Vagina (tissue), 2 donors: ENCODE results near the gene STK40. TPM values are rescaled to one million over a fixed set of nuclear protein-coding genes. Genes with fewer than 3 reads are reported as not detected.

Source experiments
- DNase-seq, 2 donors: peaks; one replicate each; pipeline ENCODE4 v3.0.0-alpha.2; 2017; ENCODE audit errors: extremely low spot score in 2 of 2
- H3K27ac ChIP-seq: fragments of 200-600 bp; sonication (generic); one replicate; pipeline ENCODE4 v1.5.1; 2019
- H3K27me3 ChIP-seq: fragments of 200-600 bp; sonication (generic); one replicate; pipeline ENCODE4 v1.5.1; 2019
- H3K36me3 ChIP-seq, 2 donors: fragments of 200-600 bp; sonication (generic); one replicate each; pipeline ENCODE4 v1.5.1; 2017 to 2019
- H3K4me1 ChIP-seq: fragments of 200-600 bp; sonication (generic); one replicate; pipeline ENCODE4 v1.5.1; 2019
- H3K4me3 ChIP-seq, 2 donors: fragments of 200-600 bp; sonication (generic); 1 replicate in 1 of 2; 2 replicates in 1 of 2; pipeline ENCODE4 v1.5.1; 2016 to 2019
- H3K9me3 ChIP-seq: fragments of 200-600 bp; sonication (generic); one replicate; pipeline ENCODE4 v1.5.1; 2019
- CTCF ChIP-seq, 3 experiments: fragments of 450-650 bp in 2 of 3; fragments of 200-600 bp in 1 of 3; sonication (generic) in 1 of 3; IDR thresholded peaks; one replicate each; pipeline ENCODE4 v1.5.1; 2017 to 2019; ENCODE audit warnings: antibody characterized with exemption in 3 of 3, mild to moderate bottlenecking in 2 of 3, moderate library complexity in 2 of 3
- POLR2A ChIP-seq, 2 donors: fragments of 450-650 bp; IDR thresholded peaks; one replicate each; pipeline ENCODE4 v1.6.1; 2017; ENCODE audit warnings: antibody characterized with exemption in 2 of 2, mild to moderate bottlenecking in 2 of 2, moderate library complexity in 2 of 2
- POLR2AphosphoS5 ChIP-seq, 2 donors: sonication (generic); formaldehyde crosslinking; IDR thresholded peaks; one replicate each; pipeline ENCODE4 v1.9.0; 2017; ENCODE audit warnings: antibody characterized with exemption in 2 of 2, mild to moderate bottlenecking in 2 of 2, low read depth in 1 of 2; ENCODE audit not compliant: insufficient read depth in 1 of 2
- intact Hi-C: fragments of 100-400 bp; cut with DNase I; formaldehyde crosslinking; loops from one replicate; pipeline ENCODE4 v1.15.1; 2023
- total RNA-seq: library from RNA; depleted of rRNA; stranded (reverse); fragments of >200 nt; gene quantifications from one replicate; pipeline ENCODE4 v1.2.3, GENCODE V29; 2016

STK40 gene
- total RNA-seq, 1 donor from 2014 or later: 35.4 TPM

DNA sequence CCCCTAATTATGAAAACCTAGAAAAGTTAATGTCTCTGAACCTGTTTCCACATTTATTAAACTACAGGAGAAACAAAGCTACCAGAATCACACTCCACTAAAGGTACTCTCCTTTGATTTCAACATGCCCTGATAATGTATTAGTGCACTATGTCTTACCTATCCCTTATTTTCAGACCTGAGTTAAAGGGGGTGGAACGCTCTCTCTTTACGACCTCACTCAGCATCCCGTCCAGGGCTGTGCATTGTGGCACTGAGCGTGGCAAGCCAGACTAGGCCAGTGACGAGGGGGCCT is 11.3 kb upstream of the STK40 start:
- no peak for TF ChIP-seq POLR2AphosphoS5 (IDR thresholded peaks at IDR 0.05; ENCODE audit: insufficient read depth in 1 of 2, low read depth in 1 of 2)
- no peak for TF ChIP-seq CTCF (IDR thresholded peaks at IDR 0.05)
- Histone ChIP-seq H3K36me3 (peaks cover 0 to 14% of the 10 kb centered on the region in 2 donors), H3K27ac (peak overlapping the region; percentile 93), H3K4me3 (peak overlapping the region; percentile 88 to 92), H3K9me3 (no peaks in the 10 kb centered on the region), H3K4me1 (peaks cover 16% of the 10 kb centered on the region), H3K27me3 (no peaks in the 10 kb centered on the region)
- DNase-seq: no peak
- intact Hi-C loops: no loop called here

DNA sequence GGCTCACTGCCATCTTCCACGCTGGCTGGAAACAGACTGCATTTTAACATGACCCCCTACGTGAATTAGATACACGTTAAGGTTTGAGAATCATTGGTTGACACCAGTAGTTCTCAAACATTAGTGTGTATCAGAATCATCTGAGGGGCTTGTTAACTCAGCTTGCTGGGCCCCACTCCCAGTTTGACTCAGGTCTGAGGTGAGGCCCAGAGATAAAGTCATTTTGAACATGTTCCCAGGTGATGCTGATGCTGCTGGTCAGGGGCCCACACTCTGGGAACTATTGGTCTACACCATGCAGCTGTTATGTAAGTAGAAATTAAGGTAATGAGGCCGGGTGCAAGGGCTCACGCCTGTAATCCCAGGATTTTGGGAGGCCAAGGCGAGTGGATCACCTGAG is 10.6 kb upstream of the STK40 start:
- TF ChIP-seq POLR2AphosphoS5 (IDR thresholded peaks at IDR 0.05; ENCODE audit: insufficient read depth in 1 of 2, low read depth in 1 of 2) (no peak), CTCF (IDR thresholded peaks at IDR 0.05) (no peak), POLR2A (IDR thresholded peaks at IDR 0.05) (no peak)
- Histone ChIP-seq H3K27me3 (no peaks in the 10 kb centered on the region), H3K4me3 (no peak overlapping the region), H3K9me3 (no peaks in the 10 kb centered on the region), H3K4me1 (peaks cover 16% of the 10 kb centered on the region), H3K27ac (no peak overlapping the region), H3K36me3 (peaks cover 0 to 16% of the 10 kb centered on the region in 2 donors)
- intact Hi-C loops: no loop called here
- no peak for DNase-seq

GRCh38 chr1:36393686-36394085 is 8.0 kb upstream of the STK40 start:
- intact Hi-C loops: no loop called here
- no peak for DNase-seq

GRCh38 chr1:36392836-36393235 is 7.1 kb upstream of the STK40 start:
- H3K4me3 ChIP-seq: no peak overlapping the region
- intact Hi-C loops: no loop called here
- H3K9me3 ChIP-seq: no peaks in the 10 kb centered on the region
- TF ChIP-seq CTCF (IDR thresholded peaks at IDR 0.05) (no peak), POLR2A (IDR thresholded peaks at IDR 0.05) (no peak), POLR2AphosphoS5 (IDR thresholded peaks at IDR 0.05; ENCODE audit: insufficient read depth in 1 of 2, low read depth in 1 of 2) (no peak)
- no peak overlapping the region for H3K27ac ChIP-seq
- no peak for DNase-seq
- H3K4me1 ChIP-seq: peaks cover 14% of the 10 kb centered on the region
- H3K27me3 ChIP-seq: no peaks in the 10 kb centered on the region
- peaks cover 0 to 29% of the 10 kb centered on the region in 2 donors for H3K36me3 ChIP-seq

More at GRCh38 chr1:36393686-36394085, 8.0 kb upstream of the STK40 start:
- no peak overlapping the region for H3K4me3 ChIP-seq
- peaks cover 16% of the 10 kb centered on the region for H3K4me1 ChIP-seq
- peaks cover 0 to 29% of the 10 kb centered on the region in 2 donors for H3K36me3 ChIP-seq
- TF ChIP-seq POLR2AphosphoS5 (IDR thresholded peaks at IDR 0.05; ENCODE audit: insufficient read depth in 1 of 2, low read depth in 1 of 2) (no peak), POLR2A (IDR thresholded peaks at IDR 0.05) (no peak), CTCF (IDR thresholded peaks at IDR 0.05) (no peak)
- no peaks in the 10 kb centered on the region for H3K9me3 ChIP-seq
- no peak overlapping the region for H3K27ac ChIP-seq
- H3K27me3 ChIP-seq: no peaks in the 10 kb centered on the region

DNA sequence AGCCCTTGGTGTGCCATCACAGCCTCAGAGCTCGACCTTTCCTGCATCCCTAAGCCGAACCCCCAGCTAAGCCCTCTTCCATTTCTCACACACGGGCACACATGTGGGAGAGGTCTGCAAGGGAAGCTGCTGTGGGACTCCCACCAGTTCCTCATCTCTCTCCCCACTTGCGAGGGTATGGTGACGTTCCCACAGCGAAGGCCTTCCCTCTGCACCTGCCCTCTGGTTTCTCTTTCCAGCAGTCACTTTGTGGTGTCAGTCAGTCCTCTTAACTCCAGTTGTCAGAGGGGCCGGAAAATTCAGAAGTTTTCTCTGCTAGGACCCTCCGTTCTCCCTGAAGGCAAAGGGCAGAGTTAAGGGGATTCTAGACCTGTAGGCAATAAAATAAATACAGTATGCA is 5.5 kb upstream of the STK40 start:
- TF ChIP-seq POLR2A (IDR thresholded peaks at IDR 0.05): no peak
- no peak for TF ChIP-seq POLR2AphosphoS5 (IDR thresholded peaks at IDR 0.05; ENCODE audit: insufficient read depth in 1 of 2, low read depth in 1 of 2)
- TF ChIP-seq CTCF (IDR thresholded peaks at IDR 0.05): no peak
- H3K4me1 ChIP-seq: peaks cover 19% of the 10 kb centered on the region
- no peak for DNase-seq
- no peaks in the 10 kb centered on the region for H3K9me3 ChIP-seq
- H3K4me3 ChIP-seq: no peak overlapping the region
- H3K27me3 ChIP-seq: no peaks in the 10 kb centered on the region
- intact Hi-C loops: no loop called here
- H3K27ac ChIP-seq: no peak overlapping the region
- peaks cover 0 to 29% of the 10 kb centered on the region in 2 donors for H3K36me3 ChIP-seq
